ENCODE data around the gene CPSF2.

DNA sequence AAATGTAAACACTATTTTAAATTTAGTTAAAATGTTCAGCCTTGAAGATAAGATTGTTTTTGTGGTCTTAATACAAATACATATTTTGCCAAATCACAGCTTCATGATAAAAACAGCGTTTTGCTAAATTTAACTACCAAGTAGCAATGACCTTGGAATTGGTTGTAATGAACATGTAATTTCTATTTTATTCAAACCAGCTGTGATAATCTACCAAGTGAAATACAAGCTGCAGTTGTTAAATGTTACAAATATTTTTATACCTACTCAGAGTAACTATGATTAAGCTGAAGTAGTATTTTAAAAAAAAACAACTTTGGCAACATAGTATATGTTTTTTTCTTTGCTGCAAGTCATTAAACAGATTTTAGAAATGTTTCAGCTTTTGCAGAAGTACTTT lies 96.2 kb downstream of the CPSF2 start:
- TF ChIP-seq CTCF (IDR thresholded peaks at IDR 0.05) (no peak), EP300 (IDR thresholded peaks at IDR 0.05) (no peak), POLR2A (IDR thresholded peaks at IDR 0.05) (no peak)
